GM12878 (cell line): ENCODE data around the gene EPAS1. TPM values are rescaled to one million over a fixed set of nuclear protein-coding genes. Genes with fewer than 3 reads are reported as not detected.

Source experiments
- ATAC-seq: fragments of 200-7000 bp; cut with Tn5 transposase; 3 replicates; pipeline ENCODE4 v1.9.1; 2020; ENCODE audit warnings: mild to moderate bottlenecking, moderate library complexity
- BruUV-seq: library from RNA; stranded (reverse); fragments of 400-500 nt; replicated peaks from 2 replicates; lab custom pipeline; 2021; lab: Mats Ljungman, UMichigan
- CTCF ChIA-PET: fragments of 300-600 bp; sonication (Branson Sonifier 250); formaldehyde crosslinking; extraction: SDS; loops from one replicate; lab custom pipeline; 2021; ENCODE audit warnings: inconsistent platforms; lab: Yijun Ruan, JAX
- POLR2A ChIA-PET: fragments of 350-600 bp; formaldehyde crosslinking; extraction: SDS; loops from one replicate; lab custom pipeline; 2021; ENCODE audit warnings: inconsistent platforms; lab: Charles Lee
- RAD21 ChIA-PET: fragments of 300-600 bp; sonication (Branson Sonifier 250); formaldehyde crosslinking; loops from one replicate; lab custom pipeline; 2023; ENCODE audit warnings: antibody characterized with exemption; ENCODE audit not compliant: unreplicated experiment; lab: Charles Lee
- SMC1A ChIA-PET: fragments of 300-600 bp; sonication (Branson Sonifier 250); formaldehyde crosslinking; loops from one replicate; lab custom pipeline; 2023; ENCODE audit not compliant: unreplicated experiment, uncharacterized antibody; lab: Charles Lee
- DNase-seq: peaks from one replicate; pipeline ENCODE4 v3.0.0-alpha.2; 2011; ENCODE audit warnings: low read depth, low spot score
- FAIRE-seq: peaks from 3 replicates; lab custom pipeline; 2011; peaks lifted over from hg19 to GRCh38; lab: Jason Lieb, UNC
- H2AFZ ChIP-seq: 2 replicates; pipeline ENCODE4 v1.6.0; 2011; ENCODE audit warnings: low read depth, low read length, control low read depth; ENCODE audit not compliant: control insufficient read depth
- H3K27ac ChIP-seq: 2 replicates; pipeline ENCODE4 v1.5.1; 2011; ENCODE audit warnings: control low read depth; ENCODE audit not compliant: control insufficient read depth, insufficient read depth
- H3K27me3 ChIP-seq, 2 experiments: replicated peaks in 1 of 2; 2 replicates each; pipeline versions ENCODE4 v1.6.0 to v1.6.1; 2011; ENCODE audit warnings: low read length in 1 of 2; ENCODE audit not compliant: control insufficient read depth in 2 of 2, insufficient read depth in 2 of 2
- H3K36me3 ChIP-seq, 2 experiments: 2 replicates each; pipeline ENCODE4 v1.5.1; 2011; ENCODE audit warnings: low read length in 1 of 2; ENCODE audit not compliant: control insufficient read depth in 2 of 2, insufficient read depth in 2 of 2
- H3K4me1 ChIP-seq: 2 replicates; pipeline ENCODE4 v1.6.1; 2011; ENCODE audit warnings: mild to moderate bottlenecking, low read length, moderate library complexity, mixed read lengths; ENCODE audit not compliant: control insufficient read depth, insufficient read depth
- H3K4me2 ChIP-seq: 2 replicates; pipeline ENCODE4 v1.6.0; 2011; ENCODE audit warnings: control low read depth; ENCODE audit not compliant: control insufficient read depth, insufficient read depth
- H3K4me3 ChIP-seq: fragments of 200-600 bp; sonication (generic); 2 replicates; pipeline ENCODE4 v1.5.1; 2016
- H3K79me2 ChIP-seq: 2 replicates; pipeline ENCODE4 v1.6.0; 2011; ENCODE audit warnings: low read length; ENCODE audit not compliant: control insufficient read depth, insufficient read depth
- H3K9ac ChIP-seq: 2 replicates; pipeline ENCODE4 v1.8.0; 2011; ENCODE audit warnings: low read length, control low read depth, mixed read lengths; ENCODE audit not compliant: control insufficient read depth, insufficient read depth
- H3K9me3 ChIP-seq: replicated peaks from 3 replicates; pipeline ENCODE4 v1.5.1; 2011; ENCODE audit warnings: mild to moderate bottlenecking, low read length; ENCODE audit not compliant: control insufficient read depth, insufficient read depth
- H4K20me1 ChIP-seq: 2 replicates; pipeline ENCODE4 v1.6.0; 2011; ENCODE audit not compliant: control insufficient read depth, insufficient read depth
- HDAC2 ChIP-seq: fragments of 200-600 bp; sonication (generic); IDR thresholded peaks from 2 replicates; pipeline ENCODE4 v1.6.1; 2017
- MTA2 ChIP-seq: fragments of 450-650 bp; IDR thresholded peaks from 2 replicates; pipeline ENCODE4 v1.6.1; 2016; ENCODE audit warnings: low read depth, mild to moderate bottlenecking, moderate library complexity
- NFYA ChIP-seq: IDR thresholded peaks from 2 replicates; pipeline ENCODE4 v1.6.1; 2011; ENCODE audit warnings: low read depth, mild to moderate bottlenecking, low read length, improper control_type of control experiment, borderline replicate concordance
- NR2C1 ChIP-seq: fragments of 450-650 bp; IDR thresholded peaks from 2 replicates; pipeline ENCODE4 v1.6.1; 2017; ENCODE audit warnings: antibody characterized with exemption, mild to moderate bottlenecking, moderate library complexity
- PAX5 ChIP-seq: IDR thresholded peaks from 2 replicates; pipeline ENCODE4 v1.6.1; 2011; ENCODE audit warnings: low read depth, low read length, borderline replicate concordance
- TAF1 ChIP-seq: IDR thresholded peaks from 2 replicates; pipeline ENCODE4 v1.6.1; 2011; ENCODE audit warnings: mild to moderate bottlenecking, low read depth, low read length, borderline replicate concordance
- TBL1XR1 ChIP-seq: IDR thresholded peaks from 2 replicates; pipeline ENCODE4 v1.6.1; 2012; ENCODE audit warnings: low read depth, low read length, improper control_type of control experiment
- WGBS: methylation state at CpG from one replicate; pipeline ENCODE4 v1.1.6; 2016; ENCODE audit warnings: low lambda C conversion rate; ENCODE audit not compliant: insufficient replicate concordance, insufficient coverage; ENCODE audit errors: missing lambda C conversion rate; 5-methylcytosine and 5-hydroxymethylcytosine counted together
- in situ Hi-C: fragments of 300-500 bp; cut with MboI; formaldehyde crosslinking; loops from 9 replicates; pipeline ENCODE4 v1.14.3; 2018; ENCODE audit warnings: mixed read lengths
- intact Hi-C: fragments of 100-400 bp; cut with micrococcal nuclease; formaldehyde crosslinking; loops from one replicate; pipeline ENCODE4 v1.14.2; 2022; ENCODE audit not compliant: unreplicated experiment
- polyA plus RNA-seq, 11 experiments: library from polyadenylated mRNA; depleted of rRNA in 4 of 11; unstranded in 6 of 11; stranded (reverse) in 5 of 11; fragments of >200 nt; fragmentation: Nextera tagmentation in 4 of 11; fragmentation: Illumina TruSeq in 1 of 11; extraction: Ambion mirVana in 4 of 11; extraction: Trizol in 1 of 11; gene quantifications; 1 replicate in 1 of 11; 2 replicates in 10 of 11; pipeline versions ENCODE4 v1.2.1 to v1.2.3, GENCODE V29; 2011 to 2016; ENCODE audit warnings: inconsistent platforms in 2 of 11, missing spikeins in 2 of 11, low read depth in 1 of 11
- total RNA-seq, 4 experiments: library from RNA; depleted of rRNA in 3 of 4; stranded (reverse); fragments of >200 nt in 3 of 4; fragmentation: Illumina TruSeq in 1 of 4; extraction: Trizol in 1 of 4; gene quantifications; 2 replicates each; pipeline versions ENCODE4 v1.2.1 to v1.2.3, GENCODE V29; 2013 to 2021
- TF ChIP-seq, protein P1 (sequence below): fragments of 450-650 bp; IDR thresholded peaks from 2 replicates; pipeline ENCODE4 v1.6.1; 2017; ENCODE audit warnings: mild to moderate bottlenecking, moderate library complexity
- TF ChIP-seq, protein P2 (sequence below): fragments of 450-650 bp; IDR thresholded peaks from 2 replicates; pipeline ENCODE4 v1.6.1; 2018; ENCODE audit warnings: mild to moderate bottlenecking, low read depth, moderate library complexity; ENCODE audit not compliant: partially characterized antibody
- TF ChIP-seq, protein P3 (sequence below): fragments of 450-650 bp; conservative IDR thresholded peaks from 2 replicates; pipeline ENCODE4 v1.6.1; 2017; ENCODE audit warnings: mild to moderate bottlenecking, moderate library complexity
- TF ChIP-seq, protein P4 (sequence below): IDR thresholded peaks from 2 replicates; pipeline ENCODE4 v1.6.1; 2011; ENCODE audit warnings: mild to moderate bottlenecking, low read depth, low read length, moderate library complexity; ENCODE audit not compliant: insufficient replicate concordance

Gene EPAS1
- total and polyA plus RNA-seq, 10 of the 15 experiments (the other 5 are each of a cell fraction or from before 2014, with no cell fraction given), result 0.11 to 22.0 (median 1.3) TPM; not detected in 1

GRCh38 chr2:46277431-46278190 is 19.6 kb upstream of the EPAS1 start (continued):
- TF ChIP-seq, protein P1, sequence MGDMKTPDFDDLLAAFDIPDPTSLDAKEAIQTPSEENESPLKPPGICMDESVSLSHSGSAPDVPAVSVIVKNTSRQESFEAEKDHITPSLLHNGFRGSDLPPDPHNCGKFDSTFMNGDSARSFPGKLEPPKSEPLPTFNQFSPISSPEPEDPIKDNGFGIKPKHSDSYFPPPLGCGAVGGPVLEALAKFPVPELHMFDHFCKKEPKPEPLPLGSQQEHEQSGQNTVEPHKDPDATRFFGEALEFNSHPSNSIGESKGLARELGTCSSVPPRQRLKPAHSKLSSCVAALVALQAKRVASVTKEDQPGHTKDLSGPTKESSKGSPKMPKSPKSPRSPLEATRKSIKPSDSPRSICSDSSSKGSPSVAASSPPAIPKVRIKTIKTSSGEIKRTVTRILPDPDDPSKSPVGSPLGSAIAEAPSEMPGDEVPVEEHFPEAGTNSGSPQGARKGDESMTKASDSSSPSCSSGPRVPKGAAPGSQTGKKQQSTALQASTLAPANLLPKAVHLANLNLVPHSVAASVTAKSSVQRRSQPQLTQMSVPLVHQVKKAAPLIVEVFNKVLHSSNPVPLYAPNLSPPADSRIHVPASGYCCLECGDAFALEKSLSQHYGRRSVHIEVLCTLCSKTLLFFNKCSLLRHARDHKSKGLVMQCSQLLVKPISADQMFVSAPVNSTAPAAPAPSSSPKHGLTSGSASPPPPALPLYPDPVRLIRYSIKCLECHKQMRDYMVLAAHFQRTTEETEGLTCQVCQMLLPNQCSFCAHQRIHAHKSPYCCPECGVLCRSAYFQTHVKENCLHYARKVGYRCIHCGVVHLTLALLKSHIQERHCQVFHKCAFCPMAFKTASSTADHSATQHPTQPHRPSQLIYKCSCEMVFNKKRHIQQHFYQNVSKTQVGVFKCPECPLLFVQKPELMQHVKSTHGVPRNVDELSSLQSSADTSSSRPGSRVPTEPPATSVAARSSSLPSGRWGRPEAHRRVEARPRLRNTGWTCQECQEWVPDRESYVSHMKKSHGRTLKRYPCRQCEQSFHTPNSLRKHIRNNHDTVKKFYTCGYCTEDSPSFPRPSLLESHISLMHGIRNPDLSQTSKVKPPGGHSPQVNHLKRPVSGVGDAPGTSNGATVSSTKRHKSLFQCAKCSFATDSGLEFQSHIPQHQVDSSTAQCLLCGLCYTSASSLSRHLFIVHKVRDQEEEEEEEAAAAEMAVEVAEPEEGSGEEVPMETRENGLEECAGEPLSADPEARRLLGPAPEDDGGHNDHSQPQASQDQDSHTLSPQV, result no peak
- TF ChIP-seq TAF1 (no peak), HDAC2 (no peak), NR2C1 (no peak), NFYA (no peak)

- ATAC-seq, result no peak
- Histone ChIP-seq H3K4me1 (no peaks in the 10 kb centered on the region), H3K79me2 (no peaks in the 10 kb centered on the region), H3K36me3 (no peaks in the 10 kb centered on the region), H2AFZ (no peak overlapping the region), H3K9me3 (no peaks in the 10 kb centered on the region), H4K20me1 (no peaks in the 10 kb centered on the region), H3K9ac (no peak overlapping the region), H3K4me3 (no peak overlapping the region), H3K4me2 (no peak overlapping the region), H3K27me3 (no peaks in the 10 kb centered on the region; a peak in 1 of 4 replicates), H3K27ac (no peak overlapping the region)
- ChIA-PET SMC1A (interaction anchor here (0.9 to 1.5 kb wide), 2 partner anchors 18 to 49 kb away, joined by 3 to 4 read pairs; no protein-coding TSS in a partner anchor), POLR2A (interaction anchor here (0.6 to 1.2 kb wide), 3 partner anchors 15 to 457 kb away, joined by 3 read pairs; partner anchors contain the start of gene EPAS1), CTCF (interaction anchor here (0.7 to 1.1 kb wide), 2 partner anchors 11 to 216 kb away, joined by 3 read pairs; no protein-coding TSS in a partner anchor), RAD21 (no interaction called here)
- DNase-seq, result no peak
- in situ Hi-C loops, result no loop called here
- 30% methylated on average over 3 of the region's 3 CpGs for WGBS
- BruUV-seq, result no TSS peak
- intact Hi-C loops, result no loop called here
- FAIRE-seq, result no peak
- TF ChIP-seq, protein P2, sequence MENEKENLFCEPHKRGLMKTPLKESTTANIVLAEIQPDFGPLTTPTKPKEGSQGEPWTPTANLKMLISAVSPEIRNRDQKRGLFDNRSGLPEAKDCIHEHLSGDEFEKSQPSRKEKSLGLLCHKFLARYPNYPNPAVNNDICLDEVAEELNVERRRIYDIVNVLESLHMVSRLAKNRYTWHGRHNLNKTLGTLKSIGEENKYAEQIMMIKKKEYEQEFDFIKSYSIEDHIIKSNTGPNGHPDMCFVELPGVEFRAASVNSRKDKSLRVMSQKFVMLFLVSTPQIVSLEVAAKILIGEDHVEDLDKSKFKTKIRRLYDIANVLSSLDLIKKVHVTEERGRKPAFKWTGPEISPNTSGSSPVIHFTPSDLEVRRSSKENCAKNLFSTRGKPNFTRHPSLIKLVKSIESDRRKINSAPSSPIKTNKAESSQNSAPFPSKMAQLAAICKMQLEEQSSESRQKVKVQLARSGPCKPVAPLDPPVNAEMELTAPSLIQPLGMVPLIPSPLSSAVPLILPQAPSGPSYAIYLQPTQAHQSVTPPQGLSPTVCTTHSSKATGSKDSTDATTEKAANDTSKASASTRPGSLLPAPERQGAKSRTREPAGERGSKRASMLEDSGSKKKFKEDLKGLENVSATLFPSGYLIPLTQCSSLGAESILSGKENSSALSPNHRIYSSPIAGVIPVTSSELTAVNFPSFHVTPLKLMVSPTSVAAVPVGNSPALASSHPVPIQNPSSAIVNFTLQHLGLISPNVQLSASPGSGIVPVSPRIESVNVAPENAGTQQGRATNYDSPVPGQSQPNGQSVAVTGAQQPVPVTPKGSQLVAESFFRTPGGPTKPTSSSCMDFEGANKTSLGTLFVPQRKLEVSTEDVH, result no peak
- TF ChIP-seq TBL1XR1 (no peak), PAX5 (no peak), MTA2 (no peak)
- TF ChIP-seq, protein P3, sequence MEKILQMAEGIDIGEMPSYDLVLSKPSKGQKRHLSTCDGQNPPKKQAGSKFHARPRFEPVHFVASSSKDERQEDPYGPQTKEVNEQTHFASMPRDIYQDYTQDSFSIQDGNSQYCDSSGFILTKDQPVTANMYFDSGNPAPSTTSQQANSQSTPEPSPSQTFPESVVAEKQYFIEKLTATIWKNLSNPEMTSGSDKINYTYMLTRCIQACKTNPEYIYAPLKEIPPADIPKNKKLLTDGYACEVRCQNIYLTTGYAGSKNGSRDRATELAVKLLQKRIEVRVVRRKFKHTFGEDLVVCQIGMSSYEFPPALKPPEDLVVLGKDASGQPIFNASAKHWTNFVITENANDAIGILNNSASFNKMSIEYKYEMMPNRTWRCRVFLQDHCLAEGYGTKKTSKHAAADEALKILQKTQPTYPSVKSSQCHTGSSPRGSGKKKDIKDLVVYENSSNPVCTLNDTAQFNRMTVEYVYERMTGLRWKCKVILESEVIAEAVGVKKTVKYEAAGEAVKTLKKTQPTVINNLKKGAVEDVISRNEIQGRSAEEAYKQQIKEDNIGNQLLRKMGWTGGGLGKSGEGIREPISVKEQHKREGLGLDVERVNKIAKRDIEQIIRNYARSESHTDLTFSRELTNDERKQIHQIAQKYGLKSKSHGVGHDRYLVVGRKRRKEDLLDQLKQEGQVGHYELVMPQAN, result no peak
- TF ChIP-seq, protein P4, sequence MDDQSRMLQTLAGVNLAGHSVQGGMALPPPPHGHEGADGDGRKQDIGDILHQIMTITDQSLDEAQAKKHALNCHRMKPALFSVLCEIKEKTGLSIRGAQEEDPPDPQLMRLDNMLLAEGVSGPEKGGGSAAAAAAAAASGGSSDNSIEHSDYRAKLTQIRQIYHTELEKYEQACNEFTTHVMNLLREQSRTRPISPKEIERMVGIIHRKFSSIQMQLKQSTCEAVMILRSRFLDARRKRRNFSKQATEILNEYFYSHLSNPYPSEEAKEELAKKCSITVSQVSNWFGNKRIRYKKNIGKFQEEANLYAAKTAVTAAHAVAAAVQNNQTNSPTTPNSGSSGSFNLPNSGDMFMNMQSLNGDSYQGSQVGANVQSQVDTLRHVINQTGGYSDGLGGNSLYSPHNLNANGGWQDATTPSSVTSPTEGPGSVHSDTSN, result no peak
Measured at GRCh38 chr2:46278952-46279351, 18.3 kb upstream of the EPAS1 start.
